Measurements from ENCODE around the gene OPA3.

DNA sequence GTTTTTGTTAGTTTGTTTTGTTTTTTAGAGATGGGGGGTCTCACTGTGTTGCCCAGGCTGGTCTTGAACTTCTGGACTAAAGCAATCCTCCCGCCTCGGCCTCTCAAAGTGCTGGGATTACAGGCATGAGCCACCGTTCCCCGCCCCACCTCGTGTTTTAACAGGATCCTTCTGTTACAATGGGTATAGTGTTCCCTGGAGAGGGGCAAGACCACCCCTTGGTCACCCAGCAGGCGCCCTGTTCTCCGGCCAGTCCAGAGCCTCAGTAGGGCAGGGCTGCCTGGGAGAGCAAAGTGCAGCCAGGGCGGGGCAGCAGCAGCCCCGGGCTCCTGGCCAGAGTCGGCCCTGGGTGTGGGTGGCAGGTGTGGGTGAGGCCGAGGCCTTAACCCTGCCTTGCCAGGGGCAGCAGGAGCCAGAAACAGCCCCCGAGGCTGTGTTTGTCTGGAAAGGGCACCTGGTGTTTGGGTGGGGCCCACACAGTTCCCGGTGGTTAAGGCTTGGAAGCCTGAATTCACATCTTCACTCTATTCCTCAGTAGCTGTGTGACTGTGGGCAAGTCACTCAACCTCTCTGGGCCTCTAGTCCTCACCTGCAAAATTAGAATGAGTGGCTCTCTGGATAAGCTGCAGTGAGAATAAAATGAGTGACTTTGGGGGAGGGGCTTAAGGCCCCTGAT, 70.1 kb downstream of the OPA3 start:
- TF ChIP-seq, protein P1, sequence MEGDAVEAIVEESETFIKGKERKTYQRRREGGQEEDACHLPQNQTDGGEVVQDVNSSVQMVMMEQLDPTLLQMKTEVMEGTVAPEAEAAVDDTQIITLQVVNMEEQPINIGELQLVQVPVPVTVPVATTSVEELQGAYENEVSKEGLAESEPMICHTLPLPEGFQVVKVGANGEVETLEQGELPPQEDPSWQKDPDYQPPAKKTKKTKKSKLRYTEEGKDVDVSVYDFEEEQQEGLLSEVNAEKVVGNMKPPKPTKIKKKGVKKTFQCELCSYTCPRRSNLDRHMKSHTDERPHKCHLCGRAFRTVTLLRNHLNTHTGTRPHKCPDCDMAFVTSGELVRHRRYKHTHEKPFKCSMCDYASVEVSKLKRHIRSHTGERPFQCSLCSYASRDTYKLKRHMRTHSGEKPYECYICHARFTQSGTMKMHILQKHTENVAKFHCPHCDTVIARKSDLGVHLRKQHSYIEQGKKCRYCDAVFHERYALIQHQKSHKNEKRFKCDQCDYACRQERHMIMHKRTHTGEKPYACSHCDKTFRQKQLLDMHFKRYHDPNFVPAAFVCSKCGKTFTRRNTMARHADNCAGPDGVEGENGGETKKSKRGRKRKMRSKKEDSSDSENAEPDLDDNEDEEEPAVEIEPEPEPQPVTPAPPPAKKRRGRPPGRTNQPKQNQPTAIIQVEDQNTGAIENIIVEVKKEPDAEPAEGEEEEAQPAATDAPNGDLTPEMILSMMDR (IDR thresholded peaks at IDR 0.05), result no peak
- no peak for TF ChIP-seq POLR2A (IDR thresholded peaks at IDR 0.05)

Measured in heart left ventricle (tissue), 13 donors.